Kidney glomerular epithelial cell (primary cell): Measurements from ENCODE around the gene MVB12B.
"Not testable (repeated sequence)": the region's sequence is repeated elsewhere in the genome, so short reads cannot be mapped to it uniquely, and the experiment has no call there.

Experiments
- DNase-seq: peaks from one replicate; lab custom pipeline; 2025; lab: John Stamatoyannopoulos, UW

The MVB12B gene

GRCh38 chr9:126540398-126540797 lies 213.8 kb downstream of the MVB12B start:
- not testable (repeated sequence) for DNase-seq

- no peak for DNase-seq
Measured at GRCh38 chr9:126543490-126543889, 216.9 kb downstream of the MVB12B start.

DNA sequence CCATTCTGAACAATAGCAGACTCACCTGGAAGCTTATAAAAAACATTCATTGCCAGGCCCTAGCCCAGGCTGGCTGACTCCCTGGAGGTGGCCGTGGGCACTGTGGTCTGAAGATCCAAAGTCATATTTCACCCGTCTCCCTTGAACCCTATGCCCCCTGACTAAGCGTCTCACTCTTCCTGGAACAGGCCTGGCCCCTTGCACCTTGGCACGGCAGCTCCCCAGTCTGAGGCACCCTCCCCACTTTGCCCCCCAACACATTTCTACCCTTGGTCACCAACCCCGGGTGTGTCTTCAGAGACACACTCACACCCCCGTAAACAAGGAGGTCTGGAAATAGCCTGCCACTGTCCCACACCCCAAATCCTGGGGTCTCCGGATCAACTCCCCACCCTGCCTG lies 218.5 kb downstream of the MVB12B start:
- no peak for DNase-seq

DNA sequence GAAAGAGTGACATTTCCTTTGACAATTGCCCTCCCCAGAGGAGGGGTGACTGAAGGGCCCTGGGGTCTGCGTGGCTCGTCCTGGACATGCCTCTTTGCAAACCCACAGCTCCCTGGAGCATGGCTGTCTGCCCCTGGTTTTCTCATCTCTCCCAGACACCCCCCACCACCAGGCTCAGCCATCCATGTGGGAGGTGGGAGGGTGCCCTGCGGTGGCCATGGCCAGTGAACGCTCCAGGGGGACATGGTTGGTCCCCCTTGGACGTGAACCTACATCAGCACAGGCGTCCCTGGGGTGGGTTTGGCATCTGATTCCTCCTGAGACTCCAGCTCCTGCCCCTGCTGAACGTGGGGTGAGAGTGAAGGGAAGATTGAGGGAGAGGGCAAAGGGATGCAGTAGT lies 219.4 kb downstream of the MVB12B start:
- no peak for DNase-seq

DNA sequence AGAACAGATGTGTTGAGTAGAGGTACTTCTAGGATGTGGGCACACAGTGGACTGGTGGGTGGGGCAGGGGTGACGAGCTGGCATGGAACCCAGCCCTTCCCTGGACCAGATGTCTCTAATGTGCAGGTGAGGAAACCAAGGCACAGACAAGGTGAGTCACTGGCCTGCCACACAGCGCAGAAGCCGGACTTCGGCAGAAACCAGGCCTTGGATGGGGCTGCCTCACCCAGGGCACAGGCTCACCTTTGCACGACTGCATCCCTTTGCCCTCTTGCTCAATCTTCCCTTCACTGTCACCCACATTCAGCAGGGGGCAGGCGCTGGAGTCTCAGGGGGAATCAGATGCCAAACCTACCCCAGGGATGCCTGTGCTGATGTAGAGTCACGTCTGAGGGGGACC lies 221.7 kb downstream of the MVB12B start:
- no peak for DNase-seq

GRCh38 chr9:126549246-126550006 lies 222.8 kb downstream of the MVB12B start:
- no peak for DNase-seq

DNA sequence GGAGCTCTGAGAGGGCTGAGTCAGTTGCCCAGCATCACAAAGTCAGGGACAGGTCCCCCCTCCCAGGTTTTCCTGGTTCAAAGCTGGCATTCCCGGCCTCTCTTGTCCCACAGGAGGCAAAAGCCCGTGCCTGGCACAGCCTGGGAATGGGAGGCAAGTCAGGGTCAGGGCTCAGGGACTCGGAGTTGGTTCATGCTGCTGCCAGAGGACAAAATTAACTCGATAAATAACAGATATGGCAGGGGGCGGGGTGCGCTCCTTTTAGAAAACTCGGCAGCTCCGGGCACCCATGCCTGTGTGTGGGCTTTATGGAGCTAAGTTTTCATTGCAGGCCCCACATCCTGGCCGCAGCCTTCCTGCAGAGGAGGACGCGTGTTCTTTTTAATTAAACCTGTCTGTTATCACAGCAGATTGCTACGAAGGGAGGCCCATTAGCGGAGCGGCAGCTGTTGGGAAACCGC lies 224.3 kb downstream of the MVB12B start:
- DNase-seq: no peak

DNA sequence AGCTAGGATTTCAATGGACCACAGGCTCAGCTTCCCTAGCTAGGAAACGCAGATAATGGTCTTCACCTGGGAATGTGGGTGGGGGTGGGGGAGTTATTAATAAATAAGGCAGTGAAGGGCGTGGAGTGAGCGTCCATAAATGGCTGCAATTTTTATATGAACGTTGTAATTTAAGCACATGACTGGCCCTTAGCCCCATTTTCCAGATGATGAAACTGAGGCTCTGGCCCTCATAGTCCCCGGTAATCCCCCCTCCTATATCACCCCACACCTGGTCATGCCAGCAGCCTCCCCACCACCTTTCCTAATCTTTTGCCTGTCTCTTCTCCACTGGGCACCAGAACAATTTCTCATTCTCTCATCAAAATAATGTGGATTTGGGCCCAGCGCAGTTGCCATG lies 225.2 kb downstream of the MVB12B start:
- no peak for DNase-seq

GRCh38 chr9:126554292-126554691 lies 227.7 kb downstream of the MVB12B start:
- DNase-seq: no peak

GRCh38 chr9:126555421-126555820 lies 228.8 kb downstream of the MVB12B start:
- not testable (repeated sequence) for DNase-seq
